GM18526 (cell line): ENCODE measurements around the gene TMEM131.

Experiments used
- POLR2A ChIP-seq: IDR thresholded peaks from 3 replicates; pipeline ENCODE4 v1.6.1; 2011; ENCODE audit not compliant: insufficient read length; ENCODE audit errors: extremely low read depth

The TMEM131 gene

DNA sequence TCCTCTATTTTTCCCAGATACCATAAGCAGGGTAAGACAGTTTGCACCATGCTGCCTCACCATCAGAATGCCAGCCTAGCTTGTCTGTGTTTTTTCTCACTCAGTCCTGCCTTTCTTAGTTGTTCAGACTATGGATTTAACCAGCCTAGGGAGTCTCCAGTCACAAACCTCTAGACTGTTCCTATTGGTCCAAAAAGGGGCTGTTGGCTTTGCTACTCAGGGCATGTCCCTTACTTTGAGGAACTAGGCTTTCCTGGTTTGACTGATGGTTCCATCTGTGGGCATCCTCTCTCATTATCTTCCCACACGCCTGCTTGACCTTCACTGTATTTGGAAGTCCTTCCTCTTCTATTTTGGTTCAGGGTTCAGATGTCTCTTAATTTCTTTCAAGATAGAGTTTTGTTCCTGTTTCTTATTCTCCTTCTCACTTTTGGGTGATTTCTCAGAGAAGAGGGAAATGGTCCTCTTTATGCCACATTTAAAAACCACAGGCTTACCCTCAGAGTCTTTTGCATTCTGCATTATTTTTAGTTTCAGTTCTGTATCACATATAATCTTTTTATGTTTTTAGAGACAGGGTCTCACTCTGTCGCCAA lies 31.3 kb upstream of the TMEM131 start:
- no peak for TF ChIP-seq POLR2A

DNA sequence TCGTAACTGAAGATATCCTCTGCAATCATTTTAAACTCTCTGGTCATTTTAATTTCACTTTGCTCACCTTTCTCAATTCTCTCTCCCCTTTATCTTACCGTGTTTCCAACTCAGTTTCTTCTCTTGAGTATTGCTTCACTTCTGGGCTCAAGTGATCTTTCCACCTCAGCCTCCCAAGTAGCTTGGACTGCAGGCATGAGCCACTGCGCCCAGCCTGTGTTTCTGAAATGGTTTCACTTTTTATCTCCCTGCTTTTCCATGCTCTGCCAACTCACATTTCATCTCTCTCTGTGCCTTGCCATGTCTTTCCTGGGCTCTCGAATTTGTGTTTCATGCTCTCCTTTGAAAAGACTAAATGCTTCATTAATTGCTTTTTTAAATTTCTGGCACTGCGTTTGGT lies 30.5 kb upstream of the TMEM131 start:
- no peak for TF ChIP-seq POLR2A

DNA sequence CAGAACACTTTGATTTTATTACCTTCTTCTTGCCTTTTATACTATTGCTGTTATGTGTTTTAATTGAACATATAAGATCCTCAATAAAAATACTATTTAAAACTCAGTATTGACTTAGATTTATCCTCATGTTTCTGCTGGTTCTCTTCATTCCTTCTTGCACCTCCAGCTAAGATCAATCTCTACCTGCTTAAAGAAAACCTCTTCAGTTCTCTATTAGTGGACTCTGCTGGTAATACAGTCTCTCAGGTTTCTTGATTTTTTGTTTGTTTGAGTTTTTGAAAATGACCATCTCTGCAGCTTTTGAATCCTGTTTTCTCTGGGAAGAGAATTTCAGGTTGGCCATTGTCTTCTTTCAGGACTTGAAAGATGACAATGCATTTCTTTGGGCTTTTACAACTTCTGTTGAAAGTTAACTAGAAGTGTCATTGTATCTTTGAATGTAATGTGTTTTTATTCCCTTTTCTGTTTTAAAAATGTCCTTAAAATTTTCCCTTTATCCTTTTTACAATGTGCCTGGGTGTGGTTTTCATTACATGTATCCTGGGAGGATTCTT lies 29.8 kb upstream of the TMEM131 start:
- TF ChIP-seq POLR2A, result no peak

DNA sequence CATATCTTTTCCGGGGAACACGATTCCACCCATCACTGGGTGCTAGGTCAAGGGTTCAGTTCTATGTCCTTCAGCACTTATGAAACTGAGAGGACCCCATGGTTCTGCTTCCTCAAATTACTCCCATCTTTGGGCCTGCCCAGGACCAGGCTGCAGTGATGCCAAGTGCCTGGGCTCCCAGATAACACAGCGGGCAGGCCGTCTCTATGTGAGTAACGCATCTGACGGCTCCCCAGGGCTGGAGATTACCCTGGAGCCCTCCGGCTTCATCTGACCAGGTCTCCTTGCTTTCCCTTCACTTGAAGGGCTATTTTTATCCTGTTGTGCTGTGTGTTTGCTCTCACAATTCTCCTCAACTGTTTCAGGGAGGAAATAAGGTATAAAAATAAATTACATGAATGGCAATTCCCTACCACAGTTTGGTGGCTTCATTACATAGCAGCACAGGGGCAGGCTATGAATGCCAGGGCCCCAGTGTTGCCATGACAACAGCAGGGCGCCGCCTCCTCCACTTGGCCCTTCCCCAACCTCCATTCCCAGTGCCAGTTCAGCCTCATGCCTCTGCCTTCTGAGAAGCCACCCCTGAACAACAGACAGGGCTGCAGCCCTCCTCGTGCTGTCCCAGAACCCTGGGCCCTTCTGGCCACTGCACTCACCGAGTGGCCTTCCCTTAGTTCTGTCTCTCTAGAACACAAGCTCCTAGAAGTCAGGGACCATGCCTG lies 25.4 kb upstream of the TMEM131 start:
- no peak for TF ChIP-seq POLR2A

DNA sequence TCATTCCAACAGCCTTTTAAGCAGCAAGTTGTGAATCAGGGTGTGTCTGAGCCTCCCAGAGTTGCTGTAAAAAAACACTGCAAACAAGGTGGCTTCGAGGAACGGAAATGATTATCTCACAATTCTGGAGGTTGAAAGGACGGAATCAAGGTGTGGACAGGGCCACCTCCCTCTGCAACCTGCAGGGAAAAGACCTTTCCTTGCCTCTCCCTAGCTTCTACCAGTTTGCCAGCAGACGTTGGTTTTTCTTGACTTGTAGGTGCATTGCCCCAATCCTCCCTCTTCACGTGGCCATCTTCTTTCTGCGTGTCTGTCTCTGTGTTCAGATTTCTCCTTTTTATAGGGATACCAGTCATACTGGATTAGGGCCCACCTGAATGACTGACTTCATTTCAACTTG lies 24.8 kb upstream of the TMEM131 start:
- no peak for TF ChIP-seq POLR2A

DNA sequence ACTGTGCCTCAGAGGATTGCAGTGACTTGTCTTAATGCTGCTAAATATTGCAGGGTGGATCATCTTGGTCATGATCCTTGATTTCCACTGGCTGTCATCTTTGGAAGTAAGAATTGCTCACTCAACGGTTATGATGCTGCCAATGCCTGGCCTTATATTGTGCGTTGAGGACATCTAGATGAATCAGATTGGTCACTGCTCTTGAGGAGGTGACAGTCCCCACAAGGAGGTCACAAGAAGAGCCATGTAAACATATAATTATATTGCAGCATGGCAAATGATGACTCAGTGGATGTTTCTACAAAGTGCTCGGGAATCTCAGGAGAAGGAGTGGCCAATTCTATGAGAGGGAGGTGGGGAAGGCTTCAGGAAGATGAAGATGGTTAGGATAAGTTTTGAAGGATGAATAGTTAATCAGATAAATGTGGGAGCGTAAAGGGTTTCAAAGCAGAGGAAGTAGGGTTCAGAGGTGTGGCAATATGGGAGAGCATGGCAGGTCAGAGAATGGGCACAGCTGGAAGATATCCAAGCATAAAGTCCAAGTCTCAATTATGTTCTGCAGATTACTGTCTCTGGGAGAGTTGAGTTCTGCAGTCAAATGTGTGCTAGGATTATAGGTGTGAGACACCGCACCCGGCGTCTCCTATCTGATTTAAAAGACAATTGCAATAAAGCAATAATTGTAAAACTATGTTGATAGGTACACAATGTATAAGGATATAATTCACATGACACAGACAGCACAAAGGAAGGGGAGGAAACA lies 21.3 kb upstream of the TMEM131 start:
- TF ChIP-seq POLR2A, result no peak

DNA sequence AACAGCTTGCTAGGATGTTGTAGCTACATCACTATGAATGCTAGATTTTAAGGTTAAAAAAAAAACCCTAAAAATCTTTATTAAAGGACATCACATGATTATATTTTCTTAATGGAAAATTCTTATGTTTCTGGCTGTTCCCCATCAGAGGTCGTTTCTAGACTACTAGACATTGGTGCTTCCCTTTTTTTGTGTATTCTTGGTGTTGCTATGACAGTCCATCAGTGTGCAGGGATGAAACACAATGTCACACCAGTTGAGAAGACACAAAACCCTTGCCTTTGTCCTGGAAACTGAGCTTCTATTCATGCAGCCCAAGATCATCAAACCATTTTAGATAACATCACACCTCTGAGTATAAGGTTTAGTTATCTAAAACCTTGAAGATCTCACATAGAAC lies 19.9 kb upstream of the TMEM131 start:
- TF ChIP-seq POLR2A, result no peak

DNA sequence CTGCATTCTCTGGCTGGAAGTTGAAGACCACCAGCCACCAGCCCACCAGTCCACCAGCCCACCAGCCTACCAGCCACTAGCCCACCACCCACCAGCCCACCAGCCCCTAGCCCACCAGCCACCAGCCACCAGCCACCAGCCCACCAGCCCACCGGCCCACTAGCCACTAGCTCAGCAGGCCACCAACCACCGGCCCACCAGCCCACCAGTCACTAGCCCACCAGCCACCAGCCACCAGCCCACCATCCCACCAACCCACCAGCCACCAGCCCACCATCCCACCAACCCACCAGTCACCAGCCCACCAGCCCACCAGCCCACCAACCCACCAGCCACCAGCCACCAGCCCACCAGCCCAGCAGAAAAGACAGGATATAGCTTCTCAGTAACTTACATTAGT lies 18.6 kb upstream of the TMEM131 start:
- no peak for TF ChIP-seq POLR2A

DNA sequence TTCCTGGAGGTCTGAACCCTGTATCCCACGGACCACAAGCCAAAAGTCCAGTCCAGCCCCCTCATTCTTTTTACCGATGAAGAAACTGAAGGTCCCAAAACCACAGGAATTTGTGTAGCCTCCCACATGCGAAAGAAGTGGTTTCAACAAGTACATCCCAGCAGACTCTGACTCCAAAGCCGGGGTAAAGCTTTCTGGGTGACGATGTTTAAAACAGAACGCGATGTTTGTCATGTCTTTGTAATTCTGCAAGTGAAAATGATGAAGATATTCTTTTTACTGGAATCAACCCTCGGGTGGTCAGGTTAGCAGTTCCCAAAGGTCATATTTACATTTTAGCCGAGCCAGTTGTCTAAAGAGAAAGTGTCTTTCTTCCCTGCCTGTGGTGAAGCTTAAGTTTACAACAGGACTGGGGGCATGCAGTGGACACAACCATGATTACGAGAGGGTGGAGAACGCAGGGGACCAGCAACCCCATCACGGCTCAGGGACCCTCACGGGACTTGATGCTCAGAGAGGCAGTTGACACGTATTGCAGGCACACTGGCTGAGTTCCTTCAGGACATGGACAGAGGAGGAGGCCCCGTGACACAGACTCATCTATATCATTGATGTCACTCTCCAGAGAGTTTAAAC lies 17.8 kb upstream of the TMEM131 start:
- no peak for TF ChIP-seq POLR2A

DNA sequence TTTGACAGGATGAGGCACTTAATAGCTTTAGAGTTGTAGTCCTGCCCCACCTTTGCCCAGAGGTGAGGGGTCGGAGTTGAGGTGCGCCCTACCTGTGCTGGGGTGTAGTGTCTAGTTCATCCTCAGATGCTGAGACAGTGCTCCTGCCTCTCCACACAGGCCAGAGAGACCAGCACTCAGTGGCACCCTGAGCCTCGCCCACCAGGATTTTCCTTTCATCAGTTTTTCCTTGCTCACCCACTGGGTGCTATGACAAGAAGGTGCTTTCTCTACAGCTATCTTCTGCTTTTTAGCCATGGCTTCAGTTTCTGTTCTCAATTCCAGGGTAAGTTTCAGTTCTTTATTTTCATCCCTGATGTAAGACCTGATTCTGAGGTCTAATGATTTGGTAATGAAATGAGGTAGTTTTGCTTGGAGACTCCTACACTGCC lies 16.8 kb upstream of the TMEM131 start:
- peak; percentile 54 for TF ChIP-seq POLR2A

DNA sequence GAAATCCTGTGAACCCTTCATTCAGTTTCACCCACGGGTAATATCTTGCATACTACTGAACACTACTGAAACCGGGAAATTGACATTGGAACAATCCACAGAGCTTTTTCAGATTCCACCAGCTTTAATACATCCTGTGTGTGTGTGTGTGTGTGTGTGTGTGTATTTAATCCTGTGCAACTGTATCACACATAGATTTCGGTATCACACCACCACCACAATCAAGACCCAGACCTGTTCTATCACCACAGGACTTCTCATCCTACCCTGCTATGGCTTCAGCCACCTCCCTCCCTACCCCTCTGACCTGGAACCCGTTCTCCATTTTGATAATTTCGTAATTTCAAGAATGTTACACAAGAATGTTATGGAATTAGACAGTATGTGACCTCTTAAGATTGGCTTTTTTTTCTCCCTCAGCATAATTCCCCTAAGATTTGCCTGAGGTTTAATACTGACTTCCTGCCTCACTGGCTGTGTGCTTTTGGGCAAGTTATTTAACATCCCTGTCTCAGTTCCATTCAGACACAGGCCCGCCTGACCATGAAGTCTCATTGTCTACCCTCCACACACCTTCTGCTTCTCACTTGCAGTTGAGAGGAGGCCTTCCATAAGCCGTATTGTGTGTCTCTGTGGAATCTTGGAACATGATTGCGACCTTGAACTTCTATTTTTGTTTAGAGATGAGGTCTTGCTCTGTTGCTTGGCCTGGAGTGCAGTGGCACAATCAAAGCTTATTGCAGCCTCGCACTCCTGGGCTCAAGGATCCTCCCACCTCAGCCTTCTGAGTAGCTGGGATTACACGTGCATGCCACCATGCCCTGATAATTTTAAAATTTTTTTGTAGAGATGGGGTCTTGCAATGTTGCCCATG lies 14.4 kb upstream of the TMEM131 start:
- no peak for TF ChIP-seq POLR2A

DNA sequence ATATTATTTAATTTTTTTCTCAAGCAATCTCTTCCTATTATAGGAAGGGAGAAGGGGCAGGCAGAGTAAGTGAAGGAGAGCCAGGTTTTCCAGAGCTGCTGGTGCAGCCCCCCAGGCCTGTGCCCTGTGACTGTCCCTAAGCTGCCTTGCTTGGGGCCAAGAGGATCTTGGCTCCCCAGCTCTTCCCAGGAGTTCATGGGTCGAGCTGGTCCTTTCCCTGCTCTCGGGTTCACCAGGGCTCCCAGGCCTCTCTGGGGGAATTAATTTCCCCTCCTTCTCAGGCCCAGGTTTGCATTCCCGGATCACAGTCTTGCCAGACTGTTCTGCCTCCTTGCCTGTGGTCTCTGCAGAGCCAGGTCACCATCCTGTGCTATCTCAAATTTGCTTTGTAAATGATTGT lies 12.7 kb upstream of the TMEM131 start:
- TF ChIP-seq POLR2A, result no peak

DNA sequence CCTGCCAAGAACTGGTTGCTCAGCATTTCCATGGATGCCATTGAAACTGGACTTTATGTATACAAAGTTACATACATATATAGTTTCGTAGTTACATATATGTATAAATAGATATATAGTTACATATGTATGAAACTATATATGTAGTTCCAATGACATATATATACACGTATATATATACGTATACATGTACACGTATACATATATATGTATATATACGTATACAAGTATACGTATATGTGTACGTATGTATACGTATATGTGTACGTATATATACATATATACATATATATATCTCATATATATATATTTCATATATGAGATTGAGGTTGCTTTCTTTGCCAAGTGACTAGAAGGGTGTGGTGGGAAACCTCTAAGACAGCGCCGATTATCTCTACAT lies 10.6 kb upstream of the TMEM131 start:
- TF ChIP-seq POLR2A, result no peak

DNA sequence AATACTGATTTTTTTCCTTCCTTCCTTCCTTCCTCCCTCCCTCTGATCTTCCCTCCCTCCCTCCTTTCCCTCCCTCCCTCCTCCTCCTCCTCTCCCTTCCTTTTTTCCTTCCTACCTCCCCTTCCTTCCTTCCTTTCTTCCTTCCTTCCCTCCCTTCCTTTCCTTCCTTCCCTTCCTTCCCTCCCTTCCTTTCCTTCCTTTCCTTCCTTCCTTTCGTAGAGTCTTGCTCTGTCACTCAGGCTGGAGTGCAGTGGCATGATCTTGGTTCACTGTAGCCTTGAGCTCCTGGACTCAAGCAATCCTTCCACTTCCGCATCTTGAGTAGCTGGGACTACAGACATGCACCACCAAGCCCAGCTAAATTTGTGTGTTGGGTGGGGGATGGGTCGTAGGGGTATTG lies 8.9 kb upstream of the TMEM131 start:
- no peak for TF ChIP-seq POLR2A

DNA sequence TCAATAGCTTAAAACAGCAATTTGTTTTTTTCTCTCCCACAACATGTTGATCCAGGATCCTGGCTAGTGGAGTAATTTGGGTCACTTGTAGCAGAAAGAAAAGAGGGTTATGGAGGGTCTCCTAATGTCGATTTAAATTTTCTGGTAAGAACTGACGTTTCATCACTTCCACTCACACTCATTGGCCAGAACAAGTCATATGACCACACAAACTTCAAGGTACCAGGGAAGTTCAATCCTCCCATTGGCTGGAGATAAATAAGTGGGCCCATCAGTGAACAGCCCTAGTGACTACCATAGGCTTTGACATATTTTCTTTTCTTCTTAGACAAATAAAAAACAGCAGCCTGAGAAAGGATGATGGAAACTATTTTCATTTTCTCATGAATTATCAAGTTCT lies 8.3 kb upstream of the TMEM131 start:
- no peak for TF ChIP-seq POLR2A
